T47D (cell line): ENCODE results near the gene NUDCD2.
A peak's percentile ranks its signal among the peaks of the same experiment; 100 is the strongest.

ENCODE experiments used
- DNase-seq, 2 experiments: peaks; one replicate each; pipeline versions ENCODE4 v3.0.0 to v3.0.0-alpha.2; 2011 to 2012; ENCODE audit warnings: low read depth in 1 of 2, low spot score in 1 of 2
- JUND ChIP-seq: IDR thresholded peaks from 2 replicates; pipeline ENCODE4 v1.6.1; 2012; ENCODE audit warnings: low read depth
- in situ Hi-C: cut with HindIII; loops from 2 replicates; pipeline ENCODE4 v1.10.0; 2016; ENCODE audit warnings: low sequenced_read_pairs, low pct_unique_long_range_greater_than_20kb

Gene NUDCD2, protein sequence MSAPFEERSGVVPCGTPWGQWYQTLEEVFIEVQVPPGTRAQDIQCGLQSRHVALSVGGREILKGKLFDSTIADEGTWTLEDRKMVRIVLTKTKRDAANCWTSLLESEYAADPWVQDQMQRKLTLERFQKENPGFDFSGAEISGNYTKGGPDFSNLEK

DNA sequence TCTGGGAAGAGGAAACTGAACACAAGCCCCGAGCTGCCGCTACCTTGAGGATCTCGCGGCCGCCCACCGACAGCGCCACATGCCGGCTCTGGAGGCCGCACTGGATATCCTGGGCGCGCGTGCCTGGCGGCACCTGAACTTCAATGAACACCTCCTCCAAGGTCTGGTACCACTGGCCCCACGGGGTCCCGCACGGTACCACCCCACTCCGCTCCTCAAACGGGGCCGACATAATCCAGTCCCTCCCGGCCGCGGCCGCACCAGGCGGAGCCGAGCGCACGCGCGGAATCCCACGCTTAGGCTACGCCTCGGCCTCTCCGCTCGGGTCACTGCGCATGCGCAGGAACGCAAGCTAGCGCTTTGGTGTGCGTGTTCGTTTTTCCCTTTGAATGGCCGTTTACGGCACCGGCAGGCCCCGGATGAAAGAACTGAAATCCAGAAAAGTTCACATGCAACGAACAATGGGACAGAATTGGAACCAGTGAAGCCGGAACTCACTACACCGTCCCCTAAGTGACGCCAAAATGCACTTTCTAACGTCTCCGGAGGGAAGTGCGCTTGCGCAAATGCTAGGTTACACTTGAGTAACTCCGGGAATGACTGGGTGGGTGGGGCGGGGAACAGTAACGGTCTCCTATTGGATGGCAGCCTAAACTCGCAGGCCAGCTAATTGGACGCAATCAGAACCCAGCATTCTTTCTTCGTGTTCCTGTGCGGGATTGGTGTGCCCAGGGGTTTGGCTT is at the start of gene NUDCD2:
Gene NUDCD2 (minus strand): TSS at position 284 of the 743 bp plus-strand sequence. CDS start 52 bp downstream, at position 232.
- in situ Hi-C loops: no loop called here
- no peak for TF ChIP-seq JUND

DNA sequence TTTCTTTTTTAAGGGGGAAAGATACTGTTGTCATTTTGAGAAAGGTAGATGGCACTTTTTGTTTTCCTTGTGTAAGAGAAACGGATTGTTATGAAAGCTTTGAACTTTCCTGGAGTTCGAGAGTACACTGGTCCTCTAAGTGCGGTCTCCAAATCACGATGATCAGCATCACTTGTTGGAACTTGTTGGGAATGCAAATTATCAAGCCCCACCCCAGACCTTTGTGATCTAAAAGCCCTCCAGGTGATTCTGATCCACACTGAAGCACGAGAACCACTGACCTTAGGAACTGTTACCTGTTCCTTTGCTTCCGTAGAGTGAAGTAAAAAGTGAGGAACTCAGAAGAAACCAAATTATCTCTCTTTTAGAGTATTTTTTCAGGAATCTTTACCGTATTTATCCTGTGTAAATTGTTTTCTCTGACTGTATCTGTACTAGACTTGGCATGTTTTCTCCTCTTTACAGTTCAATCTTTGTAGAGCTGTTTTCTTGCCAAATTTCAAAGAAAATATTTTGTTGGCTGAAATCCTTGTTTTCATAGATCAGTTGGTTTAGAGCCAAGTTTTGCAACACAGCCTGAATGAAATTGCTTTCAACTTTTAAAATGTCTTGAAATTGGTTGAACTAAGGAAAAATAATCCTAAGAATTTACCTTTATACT is 49.5 kb upstream of the NUDCD2 start:
- peak in 1 of 2 experiments; percentile 44 for DNase-seq
- in situ Hi-C loops: no loop called here
- no peak for TF ChIP-seq JUND

More for the DNA sequence above, at the start of gene NUDCD2:
- DNase-seq: peak; percentile 83 to 100

DNA sequence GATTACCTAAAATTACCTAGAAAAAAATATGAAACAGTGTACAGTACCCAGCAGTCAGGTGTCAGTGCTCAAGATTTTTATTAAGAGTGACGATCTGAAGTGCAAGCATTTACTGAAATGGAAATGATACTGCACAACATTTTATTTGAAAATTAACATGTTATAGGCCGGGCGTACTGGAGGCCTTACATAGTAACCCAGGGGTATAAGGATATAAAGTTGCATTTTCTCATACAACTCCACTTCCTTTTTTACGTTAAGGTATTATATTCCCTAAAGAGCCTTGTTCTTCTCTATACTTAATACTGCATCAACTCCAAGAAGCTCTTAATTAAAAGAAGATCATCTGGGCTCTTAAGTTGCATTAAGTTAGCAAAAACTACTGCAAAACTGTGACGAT is 48.9 kb upstream of the NUDCD2 start:
- in situ Hi-C loops: no loop called here
- no peak for TF ChIP-seq JUND
- no peak for DNase-seq

DNA sequence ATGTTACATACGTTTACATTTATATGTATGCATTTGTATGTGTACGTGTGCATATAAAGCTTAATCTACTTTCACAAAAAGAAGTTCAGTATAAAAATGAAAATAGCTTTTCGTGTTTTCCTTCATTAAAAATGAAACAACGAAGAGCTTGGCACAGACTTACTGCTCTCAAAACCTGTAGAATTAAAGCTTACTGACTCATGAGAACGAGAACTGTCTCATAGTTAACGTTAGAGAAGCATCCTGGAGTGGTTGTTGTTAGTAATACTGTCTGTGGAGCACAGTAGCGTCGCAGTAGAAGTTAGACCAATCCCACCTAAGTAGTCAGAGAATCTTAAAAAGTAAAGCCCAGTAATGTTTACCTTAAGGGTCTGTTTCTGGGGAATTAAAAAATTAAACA is 46.8 kb upstream of the NUDCD2 start:
- no peak for TF ChIP-seq JUND
- in situ Hi-C loops: no loop called here
- peak in 1 of 2 experiments; percentile 15 for DNase-seq

DNA sequence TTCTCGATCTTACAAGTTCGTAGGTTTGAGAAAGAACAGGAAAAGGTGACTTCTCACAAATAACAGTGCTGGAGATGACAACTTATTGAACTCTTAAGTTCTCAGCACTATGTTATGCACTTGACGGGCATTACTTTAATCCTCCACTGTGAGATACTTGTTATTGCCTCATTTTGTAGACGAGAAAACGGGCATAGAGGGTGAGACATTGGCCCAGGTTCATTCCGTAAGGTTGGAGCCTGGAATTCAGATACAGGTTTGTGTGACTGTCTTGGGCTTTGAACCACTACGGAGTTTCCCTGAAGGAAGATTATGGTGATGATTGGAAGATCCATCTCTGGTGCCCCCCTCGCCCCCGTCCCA is 46.2 kb upstream of the NUDCD2 start:
- in situ Hi-C loops: no loop called here
- no peak for DNase-seq

DNA sequence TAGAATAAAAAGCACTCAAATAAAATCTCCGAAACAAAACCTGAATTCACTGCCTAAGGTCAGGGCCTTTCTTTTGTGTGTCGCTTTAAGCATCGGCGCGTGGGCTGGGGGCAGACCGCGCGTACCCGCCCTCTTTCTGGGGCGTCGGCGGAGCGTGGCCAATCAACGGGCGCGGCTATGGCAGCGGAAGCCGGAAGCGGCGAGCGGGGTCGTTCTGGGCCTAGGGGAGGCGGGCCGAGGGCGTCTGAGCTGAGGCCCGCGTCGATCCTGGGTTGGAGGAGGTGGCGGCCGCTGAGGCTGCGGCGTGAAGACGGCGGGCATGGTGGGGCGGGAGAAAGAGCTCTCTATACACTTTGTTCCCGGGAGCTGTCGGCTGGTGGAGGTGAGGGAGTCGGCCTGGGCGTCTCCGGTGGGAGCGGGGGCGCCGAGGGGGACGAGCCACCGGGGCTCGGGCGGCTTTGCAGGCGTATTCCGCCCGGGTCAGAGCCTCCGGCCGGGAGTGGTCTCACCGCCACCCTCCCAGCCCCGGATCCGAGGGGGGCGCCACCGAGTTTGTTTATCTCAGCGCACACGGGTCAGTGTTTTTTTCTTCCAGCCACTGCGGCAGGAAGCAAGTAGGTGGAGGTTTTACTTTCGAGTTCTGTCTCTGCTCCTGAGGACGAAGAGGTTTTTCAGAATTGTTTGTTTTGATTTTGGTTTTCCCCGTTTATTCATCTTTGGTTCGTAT is 45.6 kb upstream of the NUDCD2 start, which contains the start of gene MAT2B:
Gene MAT2B (plus strand): TSS at position 252 of the 727 bp plus-strand sequence. CDS start 68 bp downstream, at position 320.
- TF ChIP-seq JUND: no peak
- peak; percentile 92 to 97 for DNase-seq
- in situ Hi-C loops: no loop called here

More for the DNA sequence above, 46.2 kb upstream of the NUDCD2 start:
- TF ChIP-seq JUND: no peak

DNA sequence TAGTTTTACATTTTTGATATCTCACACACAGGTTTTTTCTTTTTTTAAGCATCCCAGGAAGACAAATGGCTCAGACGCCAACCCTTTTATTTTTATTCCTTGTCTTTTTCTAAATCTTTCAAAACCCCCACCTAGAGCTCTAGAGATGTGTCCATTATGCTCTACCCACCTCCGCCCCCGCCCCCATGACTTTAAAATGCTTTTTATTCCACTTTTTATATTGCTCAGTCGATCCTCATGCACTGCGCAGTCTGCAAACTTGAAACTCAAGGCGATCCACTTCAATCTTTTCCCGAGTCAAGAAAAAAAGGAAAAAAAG is 45.1 kb upstream of the NUDCD2 start:
- in situ Hi-C loops: no loop called here
- no peak for TF ChIP-seq JUND
- DNase-seq: no peak

DNA sequence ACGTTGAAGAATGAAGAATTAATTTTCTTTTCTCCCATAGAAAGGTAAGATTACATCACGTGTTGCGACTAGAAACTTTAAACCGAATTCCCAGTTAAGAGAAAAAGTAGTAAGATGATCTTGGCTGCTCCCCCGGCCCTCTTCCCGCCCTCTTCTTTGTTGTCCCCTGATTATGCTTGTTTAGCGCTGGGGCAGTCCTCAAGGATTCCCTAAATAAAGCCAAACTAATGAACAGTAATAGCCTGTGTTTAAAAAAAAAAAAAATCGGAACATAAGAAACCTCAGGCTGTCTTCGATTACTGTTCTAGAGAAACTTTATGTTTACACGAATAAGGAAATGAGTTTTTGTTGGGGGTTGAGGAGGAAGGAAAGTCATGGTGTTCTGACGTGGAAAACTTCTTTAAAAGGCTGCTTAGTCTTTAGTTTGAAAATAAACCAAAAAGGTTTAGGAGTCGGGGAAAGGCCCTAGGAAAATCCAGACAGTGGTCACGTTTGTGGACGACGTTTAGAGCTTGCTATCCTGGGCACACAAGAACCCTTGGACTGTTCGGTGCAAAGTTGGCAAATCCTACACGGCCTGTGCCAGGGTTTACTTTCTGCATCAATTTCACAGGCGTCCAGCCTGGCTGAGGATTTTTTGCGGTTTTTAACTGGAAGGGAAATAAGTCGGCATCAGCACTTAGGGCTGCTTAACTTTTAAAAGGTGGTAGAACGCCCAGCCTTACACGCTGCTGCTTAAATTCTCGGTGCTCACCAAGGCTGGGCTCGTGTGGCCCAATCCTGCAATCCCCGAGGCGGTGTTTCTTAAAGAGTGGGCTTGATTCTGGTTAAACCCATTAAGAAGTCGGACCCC is 44.4 kb upstream of the NUDCD2 start:
- no peak for TF ChIP-seq JUND
- peak in 1 of 2 experiments; percentile 67 for DNase-seq
- in situ Hi-C loops: no loop called here

DNA sequence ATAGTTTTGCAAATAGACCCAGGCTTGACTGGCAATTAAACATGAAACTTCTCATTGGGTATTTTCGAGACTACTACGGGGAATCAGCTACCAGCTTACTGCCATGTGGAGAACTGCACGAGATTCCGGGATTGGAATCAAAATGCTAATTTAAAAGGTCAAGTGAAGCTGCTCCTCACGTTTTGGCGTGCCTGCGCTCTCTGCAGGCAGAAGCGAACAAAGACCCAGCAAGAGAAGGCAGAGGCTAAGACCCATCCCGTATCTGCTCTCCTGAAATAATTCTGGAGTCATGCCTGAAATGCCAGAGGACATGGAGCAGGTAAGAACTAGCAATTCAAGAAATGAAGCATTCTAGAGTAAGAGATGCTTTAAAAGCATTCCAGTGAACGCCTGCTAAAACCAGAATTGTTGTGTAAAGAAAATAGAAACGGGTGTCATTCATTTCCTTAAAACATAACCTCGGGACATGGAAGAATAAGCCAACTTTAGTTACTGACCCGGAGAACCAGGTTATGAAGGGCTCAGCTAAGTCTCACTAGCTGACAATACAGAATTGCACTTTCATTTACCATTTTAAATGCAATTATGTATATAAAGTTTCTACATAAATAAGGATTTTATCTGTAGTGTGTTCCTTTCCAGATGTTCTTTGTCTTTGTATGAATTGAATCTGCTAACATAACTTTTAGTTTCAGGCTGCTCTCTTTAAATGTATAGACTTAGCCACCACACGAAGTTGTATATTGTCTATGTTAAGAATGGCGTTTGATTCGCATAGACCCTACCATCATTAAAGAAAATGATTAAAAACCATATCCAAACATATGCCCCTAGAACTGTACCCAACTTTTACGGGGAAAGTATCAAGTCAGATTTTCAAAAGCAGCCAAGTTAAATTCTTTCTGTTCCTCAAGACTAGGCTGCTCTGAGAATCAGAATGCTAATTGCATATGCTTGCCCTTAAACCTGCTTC is 43.5 kb upstream of the NUDCD2 start:
- DNase-seq: peak; percentile 51 to 84
- TF ChIP-seq JUND: no peak
- in situ Hi-C loops: no loop called here

DNA sequence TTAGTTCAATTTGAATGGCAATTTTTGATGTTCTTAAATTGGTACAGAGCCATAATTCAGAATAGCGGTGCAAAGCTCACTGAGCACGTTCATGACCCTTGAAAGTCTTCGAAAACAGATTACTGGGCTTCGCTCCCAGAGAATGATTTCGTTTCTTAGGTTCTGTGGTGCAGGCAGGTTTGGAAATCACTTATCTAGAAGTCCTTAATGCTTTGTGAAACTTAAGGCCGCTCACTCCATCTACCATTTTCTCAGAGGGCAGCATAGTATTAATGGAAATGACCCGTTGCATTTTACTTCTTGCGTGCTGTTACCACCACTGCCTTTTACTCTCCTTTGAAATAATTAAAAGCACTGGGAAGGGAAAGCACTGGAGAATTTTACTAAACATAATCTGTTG is 42.6 kb upstream of the NUDCD2 start:
- TF ChIP-seq JUND: no peak
- in situ Hi-C loops: no loop called here
- no peak for DNase-seq

DNA sequence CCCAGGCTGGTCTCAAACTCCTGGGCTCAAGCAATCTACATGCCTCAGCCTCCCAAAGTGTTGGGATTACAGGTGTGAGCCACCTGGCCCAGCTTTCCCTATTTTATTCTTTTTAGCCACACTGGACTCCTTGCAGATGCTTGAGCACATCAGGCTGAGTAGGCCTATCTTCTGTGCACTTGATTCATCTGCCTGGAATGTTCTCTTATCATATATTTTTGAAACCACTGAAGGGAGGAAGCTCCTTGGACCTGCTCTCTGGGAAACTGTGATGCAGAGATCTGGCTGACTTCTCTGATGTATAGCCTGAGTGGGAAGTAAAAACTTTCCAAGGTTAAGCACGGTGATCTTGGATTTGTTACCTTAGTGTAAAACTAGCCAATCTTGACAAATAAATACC is 39.0 kb upstream of the NUDCD2 start:
- in situ Hi-C loops: no loop called here
- no peak for DNase-seq

More for the DNA sequence above, 39.0 kb upstream of the NUDCD2 start:
- TF ChIP-seq JUND: no peak
